GM20000 (cell line): ENCODE measurements around the gene CLDN3.

Experiments
- DNase-seq: peaks from one replicate; pipeline ENCODE4 v3.0.0; 2012; ENCODE audit warnings: low spot score
- TF ChIP-seq, protein P1 (sequence below): IDR thresholded peaks from 2 replicates; pipeline ENCODE4 v1.5.1; 2012; ENCODE audit warnings: mild to moderate bottlenecking, control low read depth; ENCODE audit errors: extremely low read depth, missing control alignments

The CLDN3 gene

DNA sequence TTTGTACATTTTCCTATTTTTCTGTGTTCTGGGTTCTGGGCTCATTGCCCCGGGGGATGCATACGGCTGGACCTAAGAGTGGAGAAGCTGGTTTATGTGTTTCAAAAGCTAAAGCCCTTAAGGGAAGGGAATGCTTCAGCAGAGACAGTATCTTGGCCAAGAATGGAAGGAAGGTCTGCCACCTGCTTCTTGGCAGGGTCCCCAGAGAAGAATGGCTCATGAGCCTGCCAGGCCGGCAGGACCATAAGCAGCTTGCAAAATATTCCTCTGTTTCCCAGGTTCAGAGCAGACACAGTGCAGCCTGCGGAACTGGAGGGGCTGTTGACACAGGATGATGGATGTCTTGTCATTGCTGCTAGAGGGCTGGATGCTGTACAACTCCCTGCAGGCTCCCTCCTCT, 23.7 kb downstream of the CLDN3 start:
- TF ChIP-seq, protein P1, sequence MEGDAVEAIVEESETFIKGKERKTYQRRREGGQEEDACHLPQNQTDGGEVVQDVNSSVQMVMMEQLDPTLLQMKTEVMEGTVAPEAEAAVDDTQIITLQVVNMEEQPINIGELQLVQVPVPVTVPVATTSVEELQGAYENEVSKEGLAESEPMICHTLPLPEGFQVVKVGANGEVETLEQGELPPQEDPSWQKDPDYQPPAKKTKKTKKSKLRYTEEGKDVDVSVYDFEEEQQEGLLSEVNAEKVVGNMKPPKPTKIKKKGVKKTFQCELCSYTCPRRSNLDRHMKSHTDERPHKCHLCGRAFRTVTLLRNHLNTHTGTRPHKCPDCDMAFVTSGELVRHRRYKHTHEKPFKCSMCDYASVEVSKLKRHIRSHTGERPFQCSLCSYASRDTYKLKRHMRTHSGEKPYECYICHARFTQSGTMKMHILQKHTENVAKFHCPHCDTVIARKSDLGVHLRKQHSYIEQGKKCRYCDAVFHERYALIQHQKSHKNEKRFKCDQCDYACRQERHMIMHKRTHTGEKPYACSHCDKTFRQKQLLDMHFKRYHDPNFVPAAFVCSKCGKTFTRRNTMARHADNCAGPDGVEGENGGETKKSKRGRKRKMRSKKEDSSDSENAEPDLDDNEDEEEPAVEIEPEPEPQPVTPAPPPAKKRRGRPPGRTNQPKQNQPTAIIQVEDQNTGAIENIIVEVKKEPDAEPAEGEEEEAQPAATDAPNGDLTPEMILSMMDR: no peak
- no peak for DNase-seq

GRCh38 chr7:73742753-73743641, 27.1 kb downstream of the CLDN3 start:
- TF ChIP-seq, protein P1: no peak
- no peak for DNase-seq

GRCh38 chr7:73742338-73742752, 27.7 kb downstream of the CLDN3 start:
- TF ChIP-seq, protein P1: no peak
- no peak for DNase-seq

- TF ChIP-seq, protein P1: no peak
- no peak for DNase-seq
Measured at GRCh38 chr7:73741600-73741999, 28.5 kb downstream of the CLDN3 start.

DNA sequence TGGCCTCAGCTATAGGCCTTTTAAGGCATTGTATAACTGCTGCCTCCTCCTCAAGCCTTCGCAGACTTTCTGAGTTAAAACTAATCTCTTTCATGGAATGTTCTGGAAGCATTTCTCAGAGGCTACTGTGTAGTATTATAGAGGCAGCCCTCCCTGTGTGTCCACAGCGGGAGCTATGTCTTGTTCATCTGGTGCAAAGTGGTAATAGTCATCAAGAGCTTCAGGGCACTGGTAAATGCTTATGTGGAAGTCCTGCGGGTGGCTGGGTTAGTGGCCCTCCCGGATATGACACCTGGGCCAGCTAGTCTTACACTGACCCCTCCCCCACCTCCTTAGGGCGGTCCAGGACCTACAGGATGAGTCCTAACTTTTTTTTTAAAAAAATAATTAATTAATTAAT, 29.3 kb downstream of the CLDN3 start:
- TF ChIP-seq, protein P1: no peak
- no peak for DNase-seq

DNA sequence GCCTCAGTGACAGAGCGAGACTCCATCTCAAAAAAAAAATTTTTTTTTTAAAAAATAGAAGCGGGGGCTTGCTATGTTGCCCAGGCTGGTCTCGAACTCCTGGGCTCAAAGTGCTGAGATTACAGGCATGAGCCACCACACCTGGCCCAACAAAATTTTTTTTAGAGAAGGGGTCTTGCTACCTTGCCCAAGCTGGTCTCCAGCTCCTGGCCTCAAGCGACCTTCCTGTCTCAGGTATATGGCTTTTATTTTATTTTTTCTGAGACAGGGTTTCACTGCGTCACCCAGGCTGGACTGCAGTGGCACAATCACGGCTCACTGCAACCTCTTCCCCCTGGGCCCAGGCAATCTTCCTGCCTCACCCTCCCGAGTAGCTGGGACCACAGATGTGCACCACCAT, 29.9 kb downstream of the CLDN3 start:
- TF ChIP-seq, protein P1: no peak
- DNase-seq: no peak

DNA sequence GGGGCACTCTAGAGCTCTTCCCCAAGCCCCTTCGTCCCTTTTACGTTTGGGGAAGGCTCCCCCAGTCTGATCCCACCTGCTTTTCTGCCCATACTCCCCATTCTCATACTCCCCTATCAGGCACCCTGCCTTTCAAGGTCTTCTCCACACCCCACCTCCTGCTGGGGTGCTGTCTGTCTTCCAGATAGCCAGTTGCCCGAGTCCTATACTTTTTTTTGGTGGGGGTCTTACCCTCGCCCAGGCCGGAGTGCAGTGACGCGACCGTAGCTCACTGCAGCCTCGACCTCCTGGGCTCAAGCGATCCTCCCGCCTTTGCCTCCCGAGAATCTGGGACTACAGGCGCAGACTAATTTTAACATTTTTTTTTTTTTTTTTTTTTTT, 30.7 kb downstream of the CLDN3 start:
- TF ChIP-seq, protein P1: no peak
- DNase-seq: no peak
